Measurements from ENCODE around the gene DSCAM.

GRCh38 chr21:40672602-40673001 is 174.4 kb downstream of the DSCAM start:
- TF ChIP-seq, protein P1, sequence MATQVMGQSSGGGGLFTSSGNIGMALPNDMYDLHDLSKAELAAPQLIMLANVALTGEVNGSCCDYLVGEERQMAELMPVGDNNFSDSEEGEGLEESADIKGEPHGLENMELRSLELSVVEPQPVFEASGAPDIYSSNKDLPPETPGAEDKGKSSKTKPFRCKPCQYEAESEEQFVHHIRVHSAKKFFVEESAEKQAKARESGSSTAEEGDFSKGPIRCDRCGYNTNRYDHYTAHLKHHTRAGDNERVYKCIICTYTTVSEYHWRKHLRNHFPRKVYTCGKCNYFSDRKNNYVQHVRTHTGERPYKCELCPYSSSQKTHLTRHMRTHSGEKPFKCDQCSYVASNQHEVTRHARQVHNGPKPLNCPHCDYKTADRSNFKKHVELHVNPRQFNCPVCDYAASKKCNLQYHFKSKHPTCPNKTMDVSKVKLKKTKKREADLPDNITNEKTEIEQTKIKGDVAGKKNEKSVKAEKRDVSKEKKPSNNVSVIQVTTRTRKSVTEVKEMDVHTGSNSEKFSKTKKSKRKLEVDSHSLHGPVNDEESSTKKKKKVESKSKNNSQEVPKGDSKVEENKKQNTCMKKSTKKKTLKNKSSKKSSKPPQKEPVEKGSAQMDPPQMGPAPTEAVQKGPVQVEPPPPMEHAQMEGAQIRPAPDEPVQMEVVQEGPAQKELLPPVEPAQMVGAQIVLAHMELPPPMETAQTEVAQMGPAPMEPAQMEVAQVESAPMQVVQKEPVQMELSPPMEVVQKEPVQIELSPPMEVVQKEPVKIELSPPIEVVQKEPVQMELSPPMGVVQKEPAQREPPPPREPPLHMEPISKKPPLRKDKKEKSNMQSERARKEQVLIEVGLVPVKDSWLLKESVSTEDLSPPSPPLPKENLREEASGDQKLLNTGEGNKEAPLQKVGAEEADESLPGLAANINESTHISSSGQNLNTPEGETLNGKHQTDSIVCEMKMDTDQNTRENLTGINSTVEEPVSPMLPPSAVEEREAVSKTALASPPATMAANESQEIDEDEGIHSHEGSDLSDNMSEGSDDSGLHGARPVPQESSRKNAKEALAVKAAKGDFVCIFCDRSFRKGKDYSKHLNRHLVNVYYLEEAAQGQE (IDR thresholded peaks at IDR 0.05; ENCODE audit: unreplicated experiment): no peak
- TF ChIP-seq, protein P2, sequence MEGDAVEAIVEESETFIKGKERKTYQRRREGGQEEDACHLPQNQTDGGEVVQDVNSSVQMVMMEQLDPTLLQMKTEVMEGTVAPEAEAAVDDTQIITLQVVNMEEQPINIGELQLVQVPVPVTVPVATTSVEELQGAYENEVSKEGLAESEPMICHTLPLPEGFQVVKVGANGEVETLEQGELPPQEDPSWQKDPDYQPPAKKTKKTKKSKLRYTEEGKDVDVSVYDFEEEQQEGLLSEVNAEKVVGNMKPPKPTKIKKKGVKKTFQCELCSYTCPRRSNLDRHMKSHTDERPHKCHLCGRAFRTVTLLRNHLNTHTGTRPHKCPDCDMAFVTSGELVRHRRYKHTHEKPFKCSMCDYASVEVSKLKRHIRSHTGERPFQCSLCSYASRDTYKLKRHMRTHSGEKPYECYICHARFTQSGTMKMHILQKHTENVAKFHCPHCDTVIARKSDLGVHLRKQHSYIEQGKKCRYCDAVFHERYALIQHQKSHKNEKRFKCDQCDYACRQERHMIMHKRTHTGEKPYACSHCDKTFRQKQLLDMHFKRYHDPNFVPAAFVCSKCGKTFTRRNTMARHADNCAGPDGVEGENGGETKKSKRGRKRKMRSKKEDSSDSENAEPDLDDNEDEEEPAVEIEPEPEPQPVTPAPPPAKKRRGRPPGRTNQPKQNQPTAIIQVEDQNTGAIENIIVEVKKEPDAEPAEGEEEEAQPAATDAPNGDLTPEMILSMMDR (conservative IDR thresholded peaks at IDR 0.05; ENCODE audit: low read depth in 2 of 2): no peak
- no peak for TF ChIP-seq EZH2phosphoT487 (IDR thresholded peaks at IDR 0.05; ENCODE audit: unreplicated experiment)
- TF ChIP-seq JUNB (IDR thresholded peaks at IDR 0.05; ENCODE audit: unreplicated experiment): no peak
- no peak for TF ChIP-seq EZH2 (IDR thresholded peaks at IDR 0.05; ENCODE audit: low read depth, unreplicated experiment)
- no peak for TF ChIP-seq POLR2AphosphoS5 (IDR thresholded peaks at IDR 0.05; ENCODE audit: low read depth)
- no peak for TF ChIP-seq NANOG (IDR thresholded peaks at IDR 0.05; ENCODE audit: borderline replicate concordance)
- no peak for TF ChIP-seq CREB1 (CRISPR knock-in tag; IDR thresholded peaks at IDR 0.05; ENCODE audit: low read depth)
- TF ChIP-seq, protein P3, sequence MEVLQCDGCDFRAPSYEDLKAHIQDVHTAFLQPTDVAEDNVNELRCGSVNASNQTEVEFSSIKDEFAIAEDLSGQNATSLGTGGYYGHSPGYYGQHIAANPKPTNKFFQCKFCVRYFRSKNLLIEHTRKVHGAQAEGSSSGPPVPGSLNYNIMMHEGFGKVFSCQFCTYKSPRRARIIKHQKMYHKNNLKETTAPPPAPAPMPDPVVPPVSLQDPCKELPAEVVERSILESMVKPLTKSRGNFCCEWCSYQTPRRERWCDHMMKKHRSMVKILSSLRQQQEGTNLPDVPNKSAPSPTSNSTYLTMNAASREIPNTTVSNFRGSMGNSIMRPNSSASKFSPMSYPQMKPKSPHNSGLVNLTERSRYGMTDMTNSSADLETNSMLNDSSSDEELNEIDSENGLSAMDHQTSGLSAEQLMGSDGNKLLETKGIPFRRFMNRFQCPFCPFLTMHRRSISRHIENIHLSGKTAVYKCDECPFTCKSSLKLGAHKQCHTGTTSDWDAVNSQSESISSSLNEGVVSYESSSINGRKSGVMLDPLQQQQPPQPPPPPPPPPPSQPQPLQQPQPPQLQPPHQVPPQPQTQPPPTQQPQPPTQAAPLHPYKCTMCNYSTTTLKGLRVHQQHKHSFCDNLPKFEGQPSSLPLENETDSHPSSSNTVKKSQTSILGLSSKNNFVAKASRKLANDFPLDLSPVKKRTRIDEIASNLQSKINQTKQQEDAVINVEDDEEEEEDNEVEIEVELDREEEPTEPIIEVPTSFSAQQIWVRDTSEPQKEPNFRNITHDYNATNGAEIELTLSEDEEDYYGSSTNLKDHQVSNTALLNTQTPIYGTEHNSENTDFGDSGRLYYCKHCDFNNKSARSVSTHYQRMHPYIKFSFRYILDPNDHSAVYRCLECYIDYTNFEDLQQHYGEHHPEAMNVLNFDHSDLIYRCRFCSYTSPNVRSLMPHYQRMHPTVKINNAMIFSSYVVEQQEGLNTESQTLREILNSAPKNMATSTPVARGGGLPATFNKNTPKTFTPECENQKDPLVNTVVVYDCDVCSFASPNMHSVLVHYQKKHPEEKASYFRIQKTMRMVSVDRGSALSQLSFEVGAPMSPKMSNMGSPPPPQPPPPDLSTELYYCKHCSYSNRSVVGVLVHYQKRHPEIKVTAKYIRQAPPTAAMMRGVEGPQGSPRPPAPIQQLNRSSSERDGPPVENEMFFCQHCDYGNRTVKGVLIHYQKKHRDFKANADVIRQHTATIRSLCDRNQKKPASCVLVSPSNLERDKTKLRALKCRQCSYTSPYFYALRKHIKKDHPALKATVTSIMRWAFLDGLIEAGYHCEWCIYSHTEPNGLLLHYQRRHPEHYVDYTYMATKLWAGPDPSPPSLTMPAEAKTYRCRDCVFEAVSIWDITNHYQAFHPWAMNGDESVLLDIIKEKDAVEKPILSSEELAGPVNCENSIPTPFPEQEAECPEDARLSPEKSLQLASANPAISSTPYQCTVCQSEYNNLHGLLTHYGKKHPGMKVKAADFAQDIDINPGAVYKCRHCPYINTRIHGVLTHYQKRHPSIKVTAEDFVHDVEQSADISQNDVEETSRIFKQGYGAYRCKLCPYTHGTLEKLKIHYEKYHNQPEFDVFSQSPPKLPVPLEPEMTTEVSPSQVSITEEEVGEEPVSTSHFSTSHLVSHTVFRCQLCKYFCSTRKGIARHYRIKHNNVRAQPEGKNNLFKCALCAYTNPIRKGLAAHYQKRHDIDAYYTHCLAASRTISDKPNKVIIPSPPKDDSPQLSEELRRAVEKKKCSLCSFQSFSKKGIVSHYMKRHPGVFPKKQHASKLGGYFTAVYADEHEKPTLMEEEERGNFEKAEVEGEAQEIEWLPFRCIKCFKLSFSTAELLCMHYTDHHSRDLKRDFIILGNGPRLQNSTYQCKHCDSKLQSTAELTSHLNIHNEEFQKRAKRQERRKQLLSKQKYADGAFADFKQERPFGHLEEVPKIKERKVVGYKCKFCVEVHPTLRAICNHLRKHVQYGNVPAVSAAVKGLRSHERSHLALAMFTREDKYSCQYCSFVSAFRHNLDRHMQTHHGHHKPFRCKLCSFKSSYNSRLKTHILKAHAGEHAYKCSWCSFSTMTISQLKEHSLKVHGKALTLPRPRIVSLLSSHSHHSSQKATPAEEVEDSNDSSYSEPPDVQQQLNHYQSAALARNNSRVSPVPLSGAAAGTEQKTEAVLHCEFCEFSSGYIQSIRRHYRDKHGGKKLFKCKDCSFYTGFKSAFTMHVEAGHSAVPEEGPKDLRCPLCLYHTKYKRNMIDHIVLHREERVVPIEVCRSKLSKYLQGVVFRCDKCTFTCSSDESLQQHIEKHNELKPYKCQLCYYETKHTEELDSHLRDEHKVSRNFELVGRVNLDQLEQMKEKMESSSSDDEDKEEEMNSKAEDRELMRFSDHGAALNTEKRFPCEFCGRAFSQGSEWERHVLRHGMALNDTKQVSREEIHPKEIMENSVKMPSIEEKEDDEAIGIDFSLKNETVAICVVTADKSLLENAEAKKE (CRISPR knock-in tag; IDR thresholded peaks at IDR 0.05): no peak
- TF ChIP-seq, protein P4, sequence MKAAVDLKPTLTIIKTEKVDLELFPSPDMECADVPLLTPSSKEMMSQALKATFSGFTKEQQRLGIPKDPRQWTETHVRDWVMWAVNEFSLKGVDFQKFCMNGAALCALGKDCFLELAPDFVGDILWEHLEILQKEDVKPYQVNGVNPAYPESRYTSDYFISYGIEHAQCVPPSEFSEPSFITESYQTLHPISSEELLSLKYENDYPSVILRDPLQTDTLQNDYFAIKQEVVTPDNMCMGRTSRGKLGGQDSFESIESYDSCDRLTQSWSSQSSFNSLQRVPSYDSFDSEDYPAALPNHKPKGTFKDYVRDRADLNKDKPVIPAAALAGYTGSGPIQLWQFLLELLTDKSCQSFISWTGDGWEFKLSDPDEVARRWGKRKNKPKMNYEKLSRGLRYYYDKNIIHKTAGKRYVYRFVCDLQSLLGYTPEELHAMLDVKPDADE (IDR thresholded peaks at IDR 0.05): no peak
- no peak for TF ChIP-seq STAT1 (IDR thresholded peaks at IDR 0.05; ENCODE audit: unreplicated experiment)

All from GM23338 (cell line).